B cell (primary cell): ENCODE measurements around the gene POLR3B. TPM values are rescaled to one million over a fixed set of nuclear protein-coding genes. Genes with fewer than 3 reads are reported as not detected.

Source experiments
- ATAC-seq: fragments of 200-7000 bp; cut with Tn5 transposase; one replicate; pipeline ENCODE4 v1.10.0; 2021; ENCODE audit warnings: low read depth, mild to moderate bottlenecking, moderate number of reproducible peaks, moderate library complexity
- CTCF ChIA-PET: fragments of 350-600 bp; sonication (Branson Sonifier 250); formaldehyde crosslinking; loops from one replicate; lab custom pipeline; 2021; ENCODE audit warnings: antibody characterized with exemption, inconsistent platforms; lab: Charles Lee
- POLR2A ChIA-PET: fragments of 350-600 bp; sonication (Branson Sonifier 250); formaldehyde crosslinking; loops from one replicate; lab custom pipeline; 2021; ENCODE audit warnings: antibody characterized with exemption; lab: Charles Lee
- DNase-seq: peaks from one replicate; pipeline ENCODE4 v3.0.0; 2013
- H2AFZ ChIP-seq: 2 replicates; pipeline ENCODE4 v1.6.1; 2012; ENCODE audit warnings: mild to moderate bottlenecking, low read depth, low read length; ENCODE audit not compliant: insufficient read depth, poor library complexity, severe bottlenecking
- H3K27ac ChIP-seq, 2 donors: 1 replicate in 1 of 2; 2 replicates in 1 of 2; pipeline ENCODE4 v1.5.1; 2012 to 2013; ENCODE audit warnings: low read length in 2 of 2, mild to moderate bottlenecking in 2 of 2, moderate library complexity in 1 of 2
- H3K27me3 ChIP-seq, 4 experiments: fragments of 200-600 bp in 1 of 4; sonication (generic) in 1 of 4; replicated peaks in 1 of 4; 1 replicate in 2 of 4; 2 replicates in 2 of 4; pipeline versions ENCODE4 v1.6.1 to v1.7.0; 2013 to 2016; ENCODE audit warnings: low read length in 3 of 4, mild to moderate bottlenecking in 2 of 4, mixed read lengths in 1 of 4, moderate library complexity in 1 of 4; ENCODE audit not compliant: insufficient read depth in 4 of 4, control insufficient read depth in 3 of 4; ENCODE audit errors: control extremely low read depth in 1 of 4
- H3K36me3 ChIP-seq, 2 experiments: replicated peaks in 1 of 2; 1 replicate in 1 of 2; 2 replicates in 1 of 2; pipeline versions ENCODE4 v1.6.1 to v1.7.1; 2013; ENCODE audit warnings: low read length in 1 of 2; ENCODE audit not compliant: insufficient read depth in 2 of 2, control insufficient read depth in 1 of 2; ENCODE audit errors: control extremely low read depth in 1 of 2, extremely low read depth in 1 of 2
- H3K4me1 ChIP-seq, 2 donors: fragments of 200-600 bp in 1 of 2; sonication (generic) in 1 of 2; 1 replicate in 1 of 2; 2 replicates in 1 of 2; pipeline versions ENCODE4 v1.5.1 to v1.6.1; 2013 to 2017; ENCODE audit warnings: low read length in 2 of 2; ENCODE audit not compliant: control insufficient read depth in 2 of 2, insufficient read depth in 2 of 2
- H3K4me2 ChIP-seq: replicated peaks from 2 replicates; pipeline ENCODE3; 2012; ENCODE audit warnings: mild to moderate bottlenecking, low read depth, low read length; ENCODE audit not compliant: poor library complexity, severe bottlenecking
- H3K4me3 ChIP-seq, 5 experiments: fragments of 200-600 bp in 1 of 5; sonication (generic) in 1 of 5; 1 replicate in 3 of 5; 2 replicates in 2 of 5; pipeline versions ENCODE4 v1.5.1 to v1.7.0; 2011 to 2016; ENCODE audit warnings: low read length in 4 of 5, mild to moderate bottlenecking in 4 of 5, low read depth in 2 of 5, control low read depth in 1 of 5, moderate library complexity in 1 of 5; ENCODE audit not compliant: insufficient read depth in 1 of 5; ENCODE audit errors: control extremely low read depth in 1 of 5, extremely low read depth in 1 of 5
- H3K79me2 ChIP-seq: fragments of 200-600 bp; sonication (generic); one replicate; pipeline ENCODE4 v1.6.0; 2016; ENCODE audit warnings: low read length; ENCODE audit not compliant: control insufficient read depth, insufficient read depth
- H3K9ac ChIP-seq: fragments of 200-600 bp; sonication (generic); 2 replicates; pipeline ENCODE4 v1.6.1; 2017; ENCODE audit warnings: mild to moderate bottlenecking, low read length, moderate library complexity
- H3K9me3 ChIP-seq, 3 donors: one replicate each; pipeline versions ENCODE4 v1.6.1 to v1.7.1; 2013; ENCODE audit warnings: low read length in 2 of 3; ENCODE audit not compliant: control insufficient read depth in 2 of 3, insufficient read depth in 1 of 3; ENCODE audit errors: control extremely low read depth in 1 of 3
- H4K20me1 ChIP-seq: 2 replicates; pipeline ENCODE4 v1.6.0; 2012; ENCODE audit warnings: mild to moderate bottlenecking, low read length; ENCODE audit not compliant: insufficient read depth, control insufficient read depth, poor library complexity, severe bottlenecking
- H3K27ac Mint-ChIP-seq: one replicate; pipeline ENCODE4 v1.8.0; 2021; ENCODE audit warnings: mixed read lengths
- H3K27me3 Mint-ChIP-seq: one replicate; pipeline ENCODE4 v1.8.0; 2021; ENCODE audit warnings: mixed read lengths
- H3K4me1 Mint-ChIP-seq: one replicate; pipeline ENCODE4 v1.8.0; 2021; ENCODE audit warnings: mixed read lengths
- H3K4me3 Mint-ChIP-seq: one replicate; pipeline ENCODE4 v1.8.0; 2021; ENCODE audit warnings: mixed read lengths
- H3K9me3 Mint-ChIP-seq: one replicate; pipeline ENCODE4 v1.8.0; 2022; ENCODE audit warnings: mixed read lengths; ENCODE audit not compliant: insufficient read depth
- CTCF ChIP-seq: fragments of 200-600 bp; IDR thresholded peaks from one replicate; pipeline ENCODE4 v1.8.0; 2022; ENCODE audit warnings: antibody characterized with exemption, mild to moderate bottlenecking
- EZH2 ChIP-seq: IDR thresholded peaks from 2 replicates; pipeline ENCODE4 v1.6.1; 2012; ENCODE audit warnings: borderline replicate concordance, low read depth, mild to moderate bottlenecking, moderate library complexity, low read length; ENCODE audit not compliant: insufficient read depth, poor library complexity, severe bottlenecking
- WGBS: methylation state at CpG from one replicate; pipeline ENCODE4 v1.1.5; 2013; ENCODE audit warnings: missing lambda C conversion rate; ENCODE audit not compliant: insufficient coverage; 5-methylcytosine and 5-hydroxymethylcytosine counted together
- intact Hi-C: fragments of 100-400 bp; cut with micrococcal nuclease; formaldehyde crosslinking; loops from one replicate; pipeline ENCODE4 v1.10.0; 2022
- polyA plus RNA-seq: library from polyadenylated mRNA; depleted of rRNA; stranded (reverse); fragments of >200 nt; gene quantifications from 2 replicates; pipeline ENCODE4 v1.2.3, GENCODE V29; 2012
- total RNA-seq, 2 donors: library from RNA; stranded (reverse); fragments of 120-200 nt in 1 of 2; gene quantifications; 1 replicate in 1 of 2; 2 replicates in 1 of 2; pipeline versions ENCODE4 v1.2.3 to v1.2.4, GENCODE V29; 2013 to 2022

POLR3B gene
- total and polyA plus RNA-seq, 2 donors (not counting 1 experiment from before 2014, with no cell fraction given): 1.3 to 9.7 TPM

GRCh38 chr12:106551410-106551809 lies 193.9 kb downstream of the POLR3B start:
- no peak overlapping the region for H2AFZ ChIP-seq
- no peaks in the 10 kb centered on the region for H3K79me2 ChIP-seq
- no peak overlapping the region for H3K9ac ChIP-seq
- intact Hi-C loops: no loop called here
- peaks cover 0 to 22% (median 8%) of the 10 kb centered on the region in 3 donors for H3K9me3 ChIP-seq
- no peak overlapping the region for H3K27ac ChIP-seq
- no peaks in the 10 kb centered on the region for H4K20me1 ChIP-seq
- no peaks in the 10 kb centered on the region for H3K4me1 ChIP-seq
- Mint-ChIP-seq H3K4me1 (no peaks in the 10 kb centered on the region), H3K4me3 (no peak overlapping the region), H3K27me3 (peaks cover 27% of the 10 kb centered on the region), H3K27ac (no peak overlapping the region), H3K9me3 (peaks cover 11% of the 10 kb centered on the region)
- ChIA-PET CTCF (no interaction called here), POLR2A (no interaction called here)
- no peak overlapping the region for H3K4me3 ChIP-seq
- peaks cover 0 to 3% (median 0%) of the 10 kb centered on the region in 4 experiments for H3K27me3 ChIP-seq
- ATAC-seq (no peak), DNase-seq (no peak)
- WGBS: 93% methylated on average over 9 of the region's 9 CpGs
- TF ChIP-seq CTCF (no peak), EZH2 (no peak)
- H3K36me3 ChIP-seq: no peaks in the 10 kb centered on the region
- no peak overlapping the region for H3K4me2 ChIP-seq

GRCh38 chr12:106552228-106552627 lies 194.7 kb downstream of the POLR3B start:
- Mint-ChIP-seq H3K27me3 (peaks cover 32% of the 10 kb centered on the region), H3K4me3 (no peak overlapping the region), H3K9me3 (peaks cover 14% of the 10 kb centered on the region), H3K27ac (no peak overlapping the region), H3K4me1 (no peaks in the 10 kb centered on the region)
- DNase-seq: no peak
- no peaks in the 10 kb centered on the region for H4K20me1 ChIP-seq
- H2AFZ ChIP-seq: no peak overlapping the region
- H3K36me3 ChIP-seq: no peaks in the 10 kb centered on the region
- CTCF ChIA-PET: no interaction called here
- H3K9ac ChIP-seq: no peak overlapping the region
- no peaks in the 10 kb centered on the region for H3K79me2 ChIP-seq
- POLR2A ChIA-PET: no interaction called here
- no peak for ATAC-seq
- no CpG with 5 or more reads among the region's 1 CpG for WGBS
- no peak overlapping the region for H3K4me3 ChIP-seq
- intact Hi-C loops: no loop called here
- peaks cover 0 to 22% (median 8%) of the 10 kb centered on the region in 3 donors for H3K9me3 ChIP-seq
- H3K4me1 ChIP-seq: no peaks in the 10 kb centered on the region
- peaks cover 0 to 3% (median 0%) of the 10 kb centered on the region in 4 experiments for H3K27me3 ChIP-seq
- H3K27ac ChIP-seq: no peak overlapping the region
- TF ChIP-seq EZH2 (no peak), CTCF (no peak)
- no peak overlapping the region for H3K4me2 ChIP-seq

Other genes starting within 250 kb of the POLR3B start
- gene NUAK1, start 218.8 kb upstream of the POLR3B start, total RNA-seq: not detected in 2 replicates
- gene NUAK1, start 218.8 kb upstream of the POLR3B start, polyA plus RNA-seq: not detected in 2 replicates
- 27.3 and 29.2 TPM in 2 replicates for gene CKAP4, start 109.7 kb upstream of the POLR3B start, total RNA-seq
- gene CKAP4, start 109.7 kb upstream of the POLR3B start, polyA plus RNA-seq: 7.4 and 7.5 TPM in 2 replicates
- 306 and 315 TPM in 2 replicates for gene TCP11L2, start 55.0 kb upstream of the POLR3B start, total RNA-seq
- gene TCP11L2, start 55.0 kb upstream of the POLR3B start, polyA plus RNA-seq: 30.4 and 36.9 TPM in 2 replicates
- not detected in 2 replicates for gene RFX4, start 225.3 kb downstream of the POLR3B start, total RNA-seq
- not detected in 2 replicates for gene RFX4, start 225.3 kb downstream of the POLR3B start, polyA plus RNA-seq